Lower lobe of right lung (tissue), 2 donors: ENCODE measurements around the gene MAD2L1. TPM values are rescaled to one million over a fixed set of nuclear protein-coding genes. Genes with fewer than 3 reads are reported as not detected.

Source experiments
- ATAC-seq, 2 donors: fragments of 200-7000 bp; cut with Tn5 transposase; one replicate each; pipeline ENCODE4 v1.9.1; 2020 to 2022; ENCODE audit warnings: mild to moderate bottlenecking in 2 of 2, moderate library complexity in 2 of 2
- DNase-seq: peaks from one replicate; pipeline ENCODE4 v3.0.0-alpha.2; 2020
- H3K27ac ChIP-seq: fragments of 200-600 bp; one replicate; pipeline ENCODE4 v1.8.0; 2022
- H3K27me3 ChIP-seq: fragments of 200-600 bp; one replicate; pipeline ENCODE4 v1.8.0; 2022; ENCODE audit warnings: low read depth
- H3K36me3 ChIP-seq: fragments of 200-600 bp; one replicate; pipeline ENCODE4 v1.8.0; 2022; ENCODE audit warnings: mild to moderate bottlenecking
- H3K4me1 ChIP-seq: fragments of 200-600 bp; one replicate; pipeline ENCODE4 v1.8.0; 2022
- H3K4me3 ChIP-seq: fragments of 200-600 bp; one replicate; pipeline ENCODE4 v1.8.0; 2022; ENCODE audit warnings: mild to moderate bottlenecking
- H3K9me3 ChIP-seq: fragments of 200-600 bp; one replicate; pipeline ENCODE4 v1.8.0; 2022
- intact Hi-C: fragments of 100-400 bp; cut with DNase I; formaldehyde crosslinking; loops from one replicate; pipeline ENCODE4 v1.11.0; 2022
- total RNA-seq: library from RNA; stranded (reverse); fragmentation: NEBNext Ultra II Directional; extraction: Animal tissue kit (Norgen Biotek cat#: 25700); gene quantifications from one replicate; pipeline ENCODE4 v1.2.1, GENCODE V29; 2021
- TF ChIP-seq, protein P1 (sequence below): fragments of 200-600 bp; IDR thresholded peaks from one replicate; pipeline ENCODE4 v1.8.0; 2022; ENCODE audit warnings: antibody characterized with exemption, mild to moderate bottlenecking
- donor health status: DM: no; HTN: yes; CAD: no; lungs with severe emphysema.

Gene MAD2L1
- total RNA-seq, 1 donor from 2014 or later: 2.2 TPM

DNA sequence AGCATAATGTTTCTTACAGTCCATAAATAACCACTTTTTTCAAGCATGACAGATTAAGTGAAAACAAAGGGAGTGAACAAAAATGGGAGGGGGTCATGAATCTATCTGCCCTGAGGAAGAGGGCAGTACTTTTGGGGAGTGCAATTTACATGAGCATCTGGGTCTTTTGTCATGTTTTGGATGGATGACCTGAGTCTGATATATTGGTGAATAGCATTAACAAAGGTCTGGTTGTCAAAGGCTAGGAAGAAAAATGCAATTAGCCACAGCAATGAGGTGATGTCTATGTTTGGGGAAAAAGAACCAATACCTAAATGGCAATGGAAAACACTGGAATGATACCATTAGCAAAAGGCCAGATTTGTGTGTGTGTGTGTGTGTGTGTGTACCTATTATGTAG lies 15.1 kb upstream of the MAD2L1 start:
- Histone ChIP-seq H3K27me3 (no peaks in the 10 kb centered on the region), H3K27ac (no peak overlapping the region), H3K9me3 (no peaks in the 10 kb centered on the region), H3K36me3 (no peaks in the 10 kb centered on the region), H3K4me3 (no peak overlapping the region), H3K4me1 (no peaks in the 10 kb centered on the region)
- ATAC-seq (no peak), DNase-seq (no peak)
- TF ChIP-seq, protein P1, sequence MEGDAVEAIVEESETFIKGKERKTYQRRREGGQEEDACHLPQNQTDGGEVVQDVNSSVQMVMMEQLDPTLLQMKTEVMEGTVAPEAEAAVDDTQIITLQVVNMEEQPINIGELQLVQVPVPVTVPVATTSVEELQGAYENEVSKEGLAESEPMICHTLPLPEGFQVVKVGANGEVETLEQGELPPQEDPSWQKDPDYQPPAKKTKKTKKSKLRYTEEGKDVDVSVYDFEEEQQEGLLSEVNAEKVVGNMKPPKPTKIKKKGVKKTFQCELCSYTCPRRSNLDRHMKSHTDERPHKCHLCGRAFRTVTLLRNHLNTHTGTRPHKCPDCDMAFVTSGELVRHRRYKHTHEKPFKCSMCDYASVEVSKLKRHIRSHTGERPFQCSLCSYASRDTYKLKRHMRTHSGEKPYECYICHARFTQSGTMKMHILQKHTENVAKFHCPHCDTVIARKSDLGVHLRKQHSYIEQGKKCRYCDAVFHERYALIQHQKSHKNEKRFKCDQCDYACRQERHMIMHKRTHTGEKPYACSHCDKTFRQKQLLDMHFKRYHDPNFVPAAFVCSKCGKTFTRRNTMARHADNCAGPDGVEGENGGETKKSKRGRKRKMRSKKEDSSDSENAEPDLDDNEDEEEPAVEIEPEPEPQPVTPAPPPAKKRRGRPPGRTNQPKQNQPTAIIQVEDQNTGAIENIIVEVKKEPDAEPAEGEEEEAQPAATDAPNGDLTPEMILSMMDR: no peak
- intact Hi-C loops: no loop called here

DNA sequence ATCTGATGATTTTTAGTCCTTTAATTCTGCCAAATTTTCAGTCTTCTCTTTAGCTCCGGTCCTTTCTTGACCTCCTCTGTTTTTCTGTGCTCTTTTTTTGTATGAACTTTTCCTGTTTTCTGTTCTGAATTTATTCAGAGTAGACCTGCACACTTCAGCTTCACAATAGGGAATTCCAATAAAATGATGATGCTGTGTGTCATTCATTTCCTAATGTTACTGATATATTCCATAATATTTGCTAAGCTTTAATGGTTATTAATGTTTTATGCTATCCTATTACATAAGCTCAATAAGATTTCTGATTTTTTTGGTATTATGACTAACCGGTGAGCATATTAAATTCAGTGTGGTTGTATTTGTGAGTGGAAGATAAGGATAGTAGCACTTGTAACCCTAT lies 13.9 kb upstream of the MAD2L1 start:
- DNase-seq (no peak), ATAC-seq (no peak)
- Histone ChIP-seq H3K27ac (no peak overlapping the region), H3K27me3 (no peaks in the 10 kb centered on the region), H3K4me3 (no peak overlapping the region), H3K9me3 (no peaks in the 10 kb centered on the region), H3K36me3 (no peaks in the 10 kb centered on the region), H3K4me1 (no peaks in the 10 kb centered on the region)
- TF ChIP-seq, protein P1: no peak
- intact Hi-C loops: no loop called here

DNA sequence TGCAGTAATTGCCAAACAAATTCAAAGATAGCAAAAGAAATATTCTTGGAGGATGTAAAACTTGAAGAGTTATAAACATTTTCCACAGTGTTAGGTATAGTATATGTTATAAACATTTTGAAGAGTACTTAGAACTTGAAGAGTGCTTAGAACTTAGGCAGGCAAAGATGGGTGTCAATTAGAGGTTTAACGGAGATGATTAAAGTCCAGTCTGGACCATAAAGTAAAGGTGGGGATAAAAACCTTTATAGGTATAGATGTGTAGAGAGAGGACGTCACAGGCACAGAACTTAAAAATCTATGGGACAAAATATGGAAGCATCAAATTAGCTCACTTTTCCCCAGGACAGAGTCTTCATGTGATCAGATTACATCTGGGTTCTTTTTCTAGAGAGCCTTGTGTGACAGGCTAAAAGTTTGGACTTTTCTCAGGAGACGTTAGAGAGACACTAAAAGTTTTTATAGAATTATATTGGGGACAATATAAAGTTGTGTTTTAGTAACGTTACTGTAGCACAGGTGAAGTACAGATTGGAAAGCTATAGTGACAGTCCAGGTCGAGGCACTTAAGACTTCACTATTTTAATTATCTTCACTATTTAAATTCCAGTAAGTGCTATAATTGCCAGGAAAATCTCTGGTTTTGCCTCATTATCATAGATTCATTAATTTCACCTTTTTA lies 13.3 kb upstream of the MAD2L1 start:
- TF ChIP-seq, protein P1: no peak
- no peaks in the 10 kb centered on the region for H3K27me3 ChIP-seq
- intact Hi-C loops: no loop called here
- DNase-seq (no peak), ATAC-seq (no peak)
- no peaks in the 10 kb centered on the region for H3K9me3 ChIP-seq
- no peaks in the 10 kb centered on the region for H3K36me3 ChIP-seq
- H3K4me3 ChIP-seq: no peak overlapping the region
- no peaks in the 10 kb centered on the region for H3K4me1 ChIP-seq
- H3K27ac ChIP-seq: no peak overlapping the region

DNA sequence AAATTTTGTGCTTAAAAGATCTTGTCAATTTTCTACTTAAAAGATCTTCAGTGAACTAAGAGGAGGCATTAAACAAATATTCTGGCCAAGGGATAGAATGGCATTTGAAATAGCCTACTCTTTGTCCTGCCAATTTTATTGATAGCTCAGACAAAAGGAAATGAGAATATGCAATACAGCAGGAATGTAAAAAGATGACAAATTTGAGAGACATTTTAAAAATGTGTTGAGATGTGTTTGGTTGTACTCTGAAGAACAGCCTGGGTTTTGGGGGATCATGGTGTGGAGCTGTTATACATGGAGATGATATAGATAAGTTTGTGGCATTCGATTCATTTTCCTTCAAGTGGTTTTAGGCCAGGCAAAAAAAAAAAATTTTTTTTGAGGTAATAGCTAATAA lies 11.6 kb upstream of the MAD2L1 start:
- no peak for ATAC-seq
- H3K36me3 ChIP-seq: no peaks in the 10 kb centered on the region
- H3K27me3 ChIP-seq: no peaks in the 10 kb centered on the region
- no peak for DNase-seq
- H3K9me3 ChIP-seq: no peaks in the 10 kb centered on the region
- no peaks in the 10 kb centered on the region for H3K4me1 ChIP-seq
- H3K27ac ChIP-seq: no peak overlapping the region
- TF ChIP-seq, protein P1: no peak
- no peak overlapping the region for H3K4me3 ChIP-seq
- intact Hi-C loops: no loop called here

DNA sequence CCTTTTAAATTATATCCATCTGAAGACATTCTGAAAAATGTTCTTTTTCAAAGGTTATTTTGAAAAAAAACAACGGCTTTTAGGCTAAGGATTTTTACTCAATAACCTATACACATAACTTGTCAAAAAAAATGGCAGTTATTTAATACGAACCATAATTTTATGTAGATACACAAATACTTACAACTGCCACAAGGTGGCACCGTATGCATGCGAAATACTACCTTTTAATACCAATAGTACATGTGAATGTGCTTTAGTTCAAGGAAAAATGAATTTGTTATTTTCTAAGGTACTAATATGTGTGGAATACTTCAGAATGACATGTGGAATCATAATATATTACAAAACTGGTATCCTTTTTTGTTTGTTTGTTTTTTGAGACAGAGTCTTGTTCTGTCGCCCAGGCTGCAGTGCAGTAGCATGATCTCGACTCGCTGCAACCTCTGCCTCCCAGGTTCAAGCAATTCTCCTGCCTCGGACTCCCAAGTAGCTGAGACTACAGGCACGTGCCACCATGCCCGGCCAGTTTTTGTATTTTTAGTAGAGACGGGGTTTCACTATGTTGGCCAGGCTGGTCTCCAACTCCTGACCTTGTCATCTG lies 4.6 kb upstream of the MAD2L1 start:
- DNase-seq: no peak
- TF ChIP-seq, protein P1: peak; percentile 55
- H3K36me3 ChIP-seq: no peaks in the 10 kb centered on the region
- no peaks in the 10 kb centered on the region for H3K9me3 ChIP-seq
- no peak for ATAC-seq
- no peaks in the 10 kb centered on the region for H3K27me3 ChIP-seq
- intact Hi-C loops: no loop called here
- peaks cover 14% of the 10 kb centered on the region for H3K4me1 ChIP-seq
- H3K4me3 ChIP-seq: no peak overlapping the region
- no peak overlapping the region for H3K27ac ChIP-seq
